GM23338 (cell line): ENCODE data around the gene FOXL2NB. TPM values are rescaled to one million over a fixed set of nuclear protein-coding genes. Genes with fewer than 3 reads are reported as not detected.

Source experiments
- ATAC-seq: fragments of 200-7000 bp; cut with Tn5 transposase; 3 replicates; pipeline ENCODE4 v1.9.1; 2020
- DNase-seq: peaks from one replicate; pipeline ENCODE4 v3.0.0-alpha.2; 2015; ENCODE audit warnings: low spot score
- H2AFZ ChIP-seq: fragments of 200-600 bp; sonication (generic); 2 replicates; pipeline ENCODE4 v1.8.0; 2016; ENCODE audit warnings: antibody characterized with exemption, mild to moderate bottlenecking, moderate library complexity
- H3F3A ChIP-seq: fragments of 200-600 bp; sonication (generic); replicated peaks from 2 replicates; pipeline ENCODE4 v1.8.0; 2017; ENCODE audit warnings: antibody characterized with exemption, mixed run types, low read depth
- H3K27ac ChIP-seq: fragments of 200-600 bp; sonication (generic); 2 replicates; pipeline ENCODE4 v1.6.1; 2016; ENCODE audit warnings: low read depth
- H3K27me3 ChIP-seq: fragments of 200-600 bp; sonication (generic); 2 replicates; pipeline ENCODE4 v1.8.0; 2016; ENCODE audit warnings: mild to moderate bottlenecking, mixed run types, moderate library complexity; ENCODE audit not compliant: insufficient read depth
- H3K36me3 ChIP-seq: fragments of 200-600 bp; sonication (generic); 2 replicates; pipeline ENCODE4 v1.8.0; 2016; ENCODE audit warnings: mild to moderate bottlenecking; ENCODE audit not compliant: insufficient read depth
- H3K4me1 ChIP-seq: fragments of 200-600 bp; sonication (generic); 2 replicates; pipeline ENCODE4 v1.8.0; 2016; ENCODE audit warnings: mild to moderate bottlenecking, moderate library complexity; ENCODE audit not compliant: insufficient read depth
- H3K4me2 ChIP-seq: fragments of 200-600 bp; sonication (generic); 2 replicates; pipeline ENCODE4 v1.7.1; 2017; ENCODE audit warnings: mixed run types
- H3K4me3 ChIP-seq: fragments of 200-600 bp; sonication (generic); 2 replicates; pipeline ENCODE4 v1.6.1; 2016; ENCODE audit warnings: mixed run types
- H3K79me2 ChIP-seq: fragments of 200-600 bp; sonication (generic); replicated peaks from 2 replicates; pipeline ENCODE4 v1.8.0; 2017; ENCODE audit warnings: mild to moderate bottlenecking; ENCODE audit not compliant: insufficient read depth
- H3K9me2 ChIP-seq: fragments of 200-600 bp; sonication (generic); 2 replicates; pipeline ENCODE4 v1.8.0; 2017; ENCODE audit not compliant: insufficient read depth
- H4K20me1 ChIP-seq: fragments of 200-600 bp; sonication (generic); replicated peaks from 2 replicates; pipeline ENCODE4 v1.8.0; 2017; ENCODE audit warnings: mild to moderate bottlenecking; ENCODE audit not compliant: insufficient read depth
- H3K27ac Mint-ChIP-seq: 2 replicates; pipeline ENCODE4 v1.8.0; 2020; ENCODE audit warnings: inconsistent platforms, mild to moderate bottlenecking, moderate library complexity, mixed read lengths
- H3K27me3 Mint-ChIP-seq: 3 replicates; pipeline ENCODE4 v1.8.0; 2022; ENCODE audit warnings: low read depth, mild to moderate bottlenecking, moderate library complexity, mixed read lengths, inconsistent platforms; ENCODE audit not compliant: insufficient read depth, poor library complexity
- H3K36me3 Mint-ChIP-seq: 3 replicates; pipeline ENCODE4 v1.8.0; 2021; ENCODE audit warnings: low read depth, mild to moderate bottlenecking, inconsistent platforms, moderate library complexity, mixed read lengths
- H3K4me1 Mint-ChIP-seq: 3 replicates; pipeline ENCODE4 v1.8.0; 2020; ENCODE audit warnings: mild to moderate bottlenecking, inconsistent platforms, mixed read lengths
- H3K4me3 Mint-ChIP-seq: 3 replicates; pipeline ENCODE4 v1.8.0; 2021; ENCODE audit warnings: moderate library complexity, mild to moderate bottlenecking, inconsistent platforms, mixed read lengths
- H3K9me3 Mint-ChIP-seq: 3 replicates; pipeline ENCODE4 v1.8.0; 2020; ENCODE audit warnings: moderate library complexity, mild to moderate bottlenecking, inconsistent platforms, mixed read lengths
- CREB1 ChIP-seq: fragments of 250-450 bp; sonication (Bioruptor Pico); IDR thresholded peaks from 2 replicates; pipeline ENCODE4 v1.5.0; 2020; ENCODE audit warnings: low read depth, mild to moderate bottlenecking, moderate library complexity
- CTCF ChIP-seq, 2 experiments: fragments of 200-600 bp in 1 of 2; sonication (generic) in 1 of 2; conservative IDR thresholded peaks; 2 replicates each; pipeline versions ENCODE4 v1.5.1 to v1.6.1; 2016 to 2017; ENCODE audit warnings: antibody characterized with exemption in 2 of 2, low read depth in 2 of 2, mild to moderate bottlenecking in 2 of 2, moderate library complexity in 1 of 2
- ETS1 ChIP-seq: IDR thresholded peaks from 2 replicates; pipeline ENCODE4 v1.6.1; 2016; ENCODE audit warnings: antibody characterized with exemption
- EZH2 ChIP-seq: fragments of 200-600 bp; sonication (generic); IDR thresholded peaks from one replicate; pipeline ENCODE4 v1.8.0; 2017; ENCODE audit warnings: antibody characterized with exemption, mild to moderate bottlenecking, low read depth; ENCODE audit not compliant: unreplicated experiment
- EZH2phosphoT487 ChIP-seq: fragments of 200-600 bp; sonication (generic); IDR thresholded peaks from one replicate; pipeline ENCODE4 v1.8.1; 2018; ENCODE audit warnings: antibody characterized with exemption; ENCODE audit not compliant: unreplicated experiment
- JUNB ChIP-seq: IDR thresholded peaks from one replicate; pipeline ENCODE4 v1.6.1; 2016; ENCODE audit warnings: antibody characterized with exemption; ENCODE audit not compliant: unreplicated experiment
- NANOG ChIP-seq: IDR thresholded peaks from 2 replicates; pipeline ENCODE4 v1.6.1; 2016; ENCODE audit warnings: antibody characterized with exemption, borderline replicate concordance
- POLR2AphosphoS5 ChIP-seq: IDR thresholded peaks from 2 replicates; pipeline ENCODE4 v1.6.1; 2016; ENCODE audit warnings: antibody characterized with exemption, low read depth
- REST ChIP-seq: IDR thresholded peaks from one replicate; pipeline ENCODE4 v1.6.1; 2018; ENCODE audit warnings: antibody characterized with exemption; ENCODE audit not compliant: unreplicated experiment
- STAT1 ChIP-seq: IDR thresholded peaks from one replicate; pipeline ENCODE4 v1.6.1; 2016; ENCODE audit warnings: antibody characterized with exemption; ENCODE audit not compliant: unreplicated experiment
- ZNF114 ChIP-seq: fragments of 250-450 bp; sonication (Bioruptor Pico); IDR thresholded peaks from 2 replicates; pipeline ENCODE4 v1.5.0; 2020; ENCODE audit warnings: mild to moderate bottlenecking, moderate library complexity
- ZNF331 ChIP-seq: fragments of 250-450 bp; sonication (Bioruptor Pico); IDR thresholded peaks from 2 replicates; pipeline ENCODE4 v1.5.0; 2020; ENCODE audit warnings: low read depth, mild to moderate bottlenecking, moderate library complexity
- ZNF462 ChIP-seq: fragments of 250-450 bp; sonication (Bioruptor Pico); IDR thresholded peaks from 2 replicates; pipeline ENCODE4 v1.5.0; 2020; ENCODE audit warnings: mild to moderate bottlenecking, moderate library complexity
- polyA plus RNA-seq: library from polyadenylated mRNA; unstranded; fragments of >200 nt; fragmentation: Nextera tagmentation; extraction: Ambion mirVana; gene quantifications from 2 replicates; pipeline ENCODE4 v1.2.1, GENCODE V29; 2016
- total RNA-seq: library from RNA; depleted of rRNA; stranded (reverse); fragments of >200 nt; shearing (Covaris generic); gene quantifications from 2 replicates; pipeline ENCODE4 v1.2.3, GENCODE V29; 2014

Gene FOXL2NB
- total and polyA plus RNA-seq, 2 experiments from 2014 or later: 11.2 to 15.6 TPM

GRCh38 chr3:138987181-138987580 is 40.2 kb downstream of the FOXL2NB start:
- Histone ChIP-seq H3F3A (no peaks in the 10 kb centered on the region), H3K4me2 (no peak overlapping the region), H3K27ac (no peak overlapping the region), H3K36me3 (no peaks in the 10 kb centered on the region), H3K79me2 (no peaks in the 10 kb centered on the region), H2AFZ (0 out of 2 replicates have a peak overlapping the region, but pooled peaks have one; percentile 18), H4K20me1 (no peaks in the 10 kb centered on the region), H3K4me1 (no peaks in the 10 kb centered on the region), H3K9me2 (no peaks in the 10 kb centered on the region), H3K27me3 (no peaks in the 10 kb centered on the region), H3K4me3 (no peak overlapping the region)
- Mint-ChIP-seq H3K4me3 (no peak overlapping the region), H3K27me3 (peaks cover 3% of the 10 kb centered on the region), H3K27ac (no peak overlapping the region), H3K4me1 (no peaks in the 10 kb centered on the region), H3K36me3 (no peaks in the 10 kb centered on the region), H3K9me3 (no peaks in the 10 kb centered on the region)
- DNase-seq: no peak
- TF ChIP-seq ETS1 (no peak), CTCF (conservative IDR thresholded peaks at IDR 0.05; ENCODE audit: low read depth in 2 of 2) (no peak), ZNF331 (CRISPR knock-in tag) (no peak), STAT1 (no peak), POLR2AphosphoS5 (no peak), NANOG (no peak), CREB1 (CRISPR knock-in tag) (no peak), ZNF114 (CRISPR knock-in tag) (no peak), ZNF462 (CRISPR knock-in tag) (no peak), EZH2phosphoT487 (no peak), REST (no peak), JUNB (no peak), EZH2 (no peak)
- ATAC-seq: no peak
